ENCODE results near the gene NXPH3.
A peak's percentile ranks its signal among the peaks of the same experiment; 100 is the strongest.
"Not testable (repeated sequence)": the region's sequence is repeated elsewhere in the genome, so short reads cannot be mapped to it uniquely, and the experiment has no call there.

Gene NXPH3
- long read RNA-seq, donor 1, result 0 reads
- long read RNA-seq, donor 2, partial matches to known transcripts, result 0 of 1 reads
- long read RNA-seq, donor 2, other reads (novel, unspliced or antisense), result 0 of 1 reads
- long read RNA-seq, donor 3, result 0 reads
- long read RNA-seq, donor 4, full-length matches to known transcripts, result 1 of 1 reads
- long read RNA-seq, donor 4, partial matches to known transcripts, result 0 of 1 reads
- long read RNA-seq, donor 4, other reads (novel, unspliced or antisense), result 0 of 1 reads
- long read RNA-seq, donor 5, full-length matches to known transcripts, result 2 of 2 reads
- long read RNA-seq, donor 5, partial matches to known transcripts, result 0 of 2 reads
- long read RNA-seq, donor 5, other reads (novel, unspliced or antisense), result 0 of 2 reads
- long read RNA-seq, donor 6, full-length matches to known transcripts, result 2 of 2 reads
- long read RNA-seq, donor 6, partial matches to known transcripts, result 0 of 2 reads
- long read RNA-seq, donor 6, other reads (novel, unspliced or antisense), result 0 of 2 reads
- long read RNA-seq, donor 7, result 0 reads
- long read RNA-seq, donor 8, full-length matches to known transcripts, result 4 of 4 reads
- long read RNA-seq, donor 8, partial matches to known transcripts, result 0 of 4 reads
- long read RNA-seq, donor 8, other reads (novel, unspliced or antisense), result 0 of 4 reads

DNA sequence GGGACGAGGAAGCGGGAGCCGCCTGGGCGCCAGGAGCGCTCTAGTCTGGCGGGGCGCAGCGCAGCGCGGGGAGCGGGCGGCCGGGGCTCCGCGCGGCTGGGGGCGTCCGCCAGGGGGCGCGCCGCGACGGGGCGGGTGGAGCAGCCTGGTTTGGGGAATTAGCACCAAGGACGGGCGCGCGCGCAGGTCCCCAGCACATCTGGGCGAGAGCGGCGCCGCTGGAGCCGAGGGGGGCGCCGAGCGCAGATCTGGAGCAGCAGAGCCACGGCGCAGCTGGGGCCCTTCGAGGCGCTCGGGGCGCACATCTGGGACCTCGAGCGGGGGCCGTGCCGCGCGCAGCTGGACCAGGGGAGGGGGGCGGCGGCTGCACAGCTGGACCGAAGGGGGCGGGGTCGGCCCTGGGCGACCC is at the start of gene NXPH3:
NXPH3 (plus strand) TSS at position 193 of the 409 bp plus-strand sequence. CDS start 349 bp downstream, outside the sequence.
- DNase-seq, result peak; percentile 58

DNA sequence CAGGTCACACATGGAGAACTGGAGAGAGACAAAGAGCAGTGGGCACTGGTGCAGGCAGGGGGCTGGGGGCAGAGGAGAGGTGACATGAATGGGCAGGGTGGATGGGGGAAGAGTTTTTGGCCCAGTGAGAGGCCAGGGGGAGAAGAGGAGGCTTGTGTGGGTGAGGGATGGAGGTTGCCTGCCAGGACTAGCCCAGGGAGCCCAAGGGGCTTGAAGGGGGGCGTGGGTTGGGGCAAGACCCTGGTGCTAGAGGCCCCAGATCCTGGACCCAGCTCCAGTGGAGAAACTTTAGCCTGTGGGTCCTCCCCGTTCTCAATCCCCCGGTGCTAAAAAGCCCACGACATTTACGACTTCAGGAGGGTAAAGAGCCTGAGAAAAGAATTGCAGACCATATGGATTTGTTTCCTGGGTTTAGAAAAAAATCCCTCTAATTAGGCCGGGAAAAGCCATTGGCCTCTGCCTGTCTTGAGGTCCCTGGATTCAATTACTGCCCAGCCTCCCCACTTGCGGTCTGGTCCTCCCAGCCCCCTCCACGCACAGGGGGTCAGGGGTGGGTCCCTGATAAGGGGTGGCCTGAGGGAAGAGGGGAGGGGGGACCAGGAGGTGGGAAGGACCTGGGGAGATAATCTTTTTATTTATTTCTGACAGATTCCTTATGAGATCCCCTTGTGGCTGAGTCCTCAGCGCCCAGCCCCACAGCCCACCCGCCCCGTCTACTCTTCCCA is 47.6 kb upstream of the NXPH3 start:
- DNase-seq, result no peak

DNA sequence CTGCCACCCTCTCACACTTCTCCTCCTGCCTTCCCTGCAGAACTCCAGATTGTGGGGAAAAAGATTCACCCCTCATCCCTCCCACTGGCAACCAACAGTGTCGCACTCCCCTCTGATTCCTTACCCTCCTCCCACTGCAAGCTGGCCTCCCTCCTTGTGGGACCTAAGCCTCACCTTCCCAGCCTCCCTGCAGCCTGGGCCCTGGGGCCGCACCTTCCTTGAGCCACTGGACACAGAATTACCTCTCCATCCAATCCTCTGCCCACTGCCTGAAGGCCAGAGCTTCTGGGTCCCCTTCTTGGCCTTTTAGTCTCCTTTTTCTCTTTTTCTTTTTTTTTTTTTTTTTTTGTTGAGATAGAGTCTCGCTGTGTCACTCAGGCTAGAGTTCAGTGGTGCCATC is 46.7 kb upstream of the NXPH3 start:
- no peak for DNase-seq

DNA sequence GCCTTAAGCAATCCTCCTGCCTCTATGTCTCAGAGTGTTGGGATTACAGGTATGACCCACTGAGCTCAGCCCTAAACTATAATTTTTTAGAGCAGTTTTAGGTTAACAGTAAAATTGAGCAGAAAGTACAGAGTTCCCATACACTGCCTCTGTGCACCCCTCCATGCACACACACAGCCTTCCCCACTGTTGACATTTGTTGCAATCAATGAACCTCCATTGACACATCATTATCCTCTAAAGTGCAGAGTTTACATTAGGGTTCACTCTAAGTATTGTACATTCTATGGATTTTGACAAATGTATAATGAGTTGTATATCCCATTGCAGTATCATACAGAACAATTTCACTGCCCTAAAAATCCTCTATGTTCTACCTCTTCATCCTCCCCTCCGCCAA is 45.6 kb upstream of the NXPH3 start:
- DNase-seq, result no peak

DNA sequence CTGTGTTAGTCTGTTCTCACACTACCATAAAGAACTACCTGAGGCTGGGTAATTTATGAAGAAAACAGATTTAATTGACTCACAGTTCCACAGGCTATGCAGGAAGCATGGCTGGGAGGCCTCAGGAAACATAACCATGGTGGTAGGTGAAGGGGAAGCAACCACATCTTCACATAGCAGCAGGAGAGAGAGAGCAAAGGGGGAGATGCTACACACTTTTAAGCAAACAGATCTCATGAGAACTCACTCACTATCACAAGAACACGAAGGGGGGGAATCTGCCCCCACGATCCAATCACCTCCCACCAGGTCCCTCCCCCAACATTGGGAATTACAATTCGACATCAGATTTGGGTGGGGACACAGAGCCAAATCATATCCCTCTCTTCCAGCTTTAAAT is 31.8 kb upstream of the NXPH3 start:
- DNase-seq, result no peak

DNA sequence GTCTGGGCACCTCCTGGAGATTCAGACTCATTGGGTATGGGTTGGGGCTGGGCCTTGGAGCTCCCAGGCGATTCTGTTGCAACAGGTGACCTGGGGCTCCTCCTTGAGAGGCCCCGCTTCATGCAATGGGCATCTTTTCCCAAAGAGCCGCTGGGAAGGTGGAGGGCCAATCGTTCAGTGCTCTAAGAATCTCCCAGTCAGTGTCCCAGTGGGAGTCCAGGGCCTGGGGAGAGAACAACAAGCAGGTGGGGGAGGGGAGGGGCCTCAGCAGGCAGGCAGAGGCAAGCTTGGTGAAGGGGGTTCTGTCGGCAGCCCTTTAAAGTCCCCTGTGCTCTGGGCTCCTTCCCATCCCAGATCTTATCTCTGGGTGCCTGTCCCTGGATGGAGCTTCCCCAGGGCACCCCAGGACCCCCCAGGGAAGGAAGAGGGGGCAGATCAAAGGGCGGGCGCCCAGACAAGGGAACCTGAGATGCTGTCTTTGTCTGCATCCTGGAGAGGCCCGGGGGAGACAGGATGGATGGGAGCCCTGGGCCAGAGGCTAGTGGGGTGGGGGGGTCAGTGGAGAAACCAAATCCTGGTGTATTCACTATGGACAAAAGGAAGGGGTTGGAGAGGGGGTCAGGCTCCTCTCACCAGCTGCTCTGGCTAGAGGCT is 30.5 kb upstream of the NXPH3 start:
- no peak for DNase-seq

DNA sequence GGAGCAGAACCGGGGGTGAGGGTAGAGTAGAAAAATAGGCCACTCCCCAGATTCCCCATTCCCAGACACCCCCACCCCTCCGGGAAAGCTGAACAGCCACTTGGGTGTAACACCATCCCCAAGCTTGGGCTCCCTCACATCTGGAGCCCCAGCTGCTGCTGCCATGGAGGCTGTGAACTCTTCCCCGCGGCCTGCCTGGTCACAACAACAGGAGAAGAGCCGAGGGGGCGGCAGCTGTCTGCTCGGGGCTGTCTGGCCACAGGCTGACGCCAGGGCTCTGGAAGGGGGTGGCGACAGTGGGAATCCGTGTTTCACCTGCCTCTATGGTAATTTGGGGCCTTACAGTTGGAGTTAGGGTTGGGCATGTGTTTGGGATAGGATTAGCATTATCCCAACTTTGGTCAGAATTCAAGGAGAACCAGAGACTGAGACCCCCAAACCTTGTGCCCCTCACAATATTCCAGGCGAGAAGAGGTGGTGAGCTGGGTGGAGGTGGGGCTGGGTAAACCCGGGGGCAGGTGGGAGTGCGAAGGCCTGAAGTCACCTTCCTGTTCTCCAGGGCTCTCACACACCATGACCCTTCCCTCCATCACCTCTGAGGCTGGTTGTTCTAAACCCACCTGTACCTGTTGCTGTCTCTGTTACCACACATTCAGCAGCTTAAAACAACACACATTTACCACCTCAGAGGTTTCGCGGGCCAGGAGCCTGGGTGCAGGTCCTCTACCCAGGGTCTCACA is 29.7 kb upstream of the NXPH3 start:
- DNase-seq, result no peak

DNA sequence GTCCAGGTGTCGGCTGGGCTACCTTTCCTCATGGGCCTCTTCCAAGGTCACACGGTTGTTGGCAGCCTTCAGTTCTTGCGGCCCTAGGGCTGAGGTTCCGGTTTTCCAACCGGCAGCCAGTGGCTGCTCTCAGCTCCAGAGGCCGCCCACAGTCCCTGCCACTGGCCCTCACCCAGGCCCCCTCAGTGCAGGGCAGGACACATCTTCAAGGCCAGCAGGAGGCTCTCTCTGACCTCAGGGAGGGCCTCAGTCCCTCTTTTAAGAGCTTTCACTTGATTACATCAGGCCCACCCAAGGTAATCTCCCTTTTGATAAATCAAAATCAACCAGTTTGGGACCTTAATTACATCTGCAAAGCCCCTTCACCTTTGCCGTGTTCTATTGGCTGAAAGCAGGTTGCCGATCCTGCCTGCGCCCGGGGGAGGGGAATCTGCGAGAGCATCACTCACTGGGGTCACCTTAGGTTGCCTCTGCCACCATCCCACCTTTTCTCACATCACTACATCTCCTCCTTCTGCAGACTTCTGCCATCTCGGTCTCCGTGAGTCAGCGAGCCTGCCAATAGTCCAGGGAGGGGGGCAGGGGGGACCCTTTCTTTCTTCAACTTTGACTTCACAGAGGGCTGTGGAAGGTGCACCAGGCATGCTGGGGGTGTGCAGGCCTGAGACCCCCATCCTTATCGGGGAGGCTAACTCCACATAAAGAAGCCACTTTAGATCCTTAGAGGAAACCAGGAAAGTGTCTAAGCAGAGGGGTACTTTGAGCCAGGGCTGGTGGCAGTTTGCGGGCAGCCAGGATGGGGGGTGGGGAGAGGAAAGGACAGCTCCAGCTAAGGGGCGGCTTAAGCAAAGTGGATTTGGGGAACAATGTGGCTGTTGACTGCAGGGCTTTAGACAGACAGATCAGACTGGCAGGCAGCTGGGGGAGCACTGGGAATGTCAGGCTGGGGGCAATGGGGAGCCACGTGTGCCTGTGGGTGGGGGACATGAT is 28.8 kb upstream of the NXPH3 start:
- DNase-seq, result no peak

DNA sequence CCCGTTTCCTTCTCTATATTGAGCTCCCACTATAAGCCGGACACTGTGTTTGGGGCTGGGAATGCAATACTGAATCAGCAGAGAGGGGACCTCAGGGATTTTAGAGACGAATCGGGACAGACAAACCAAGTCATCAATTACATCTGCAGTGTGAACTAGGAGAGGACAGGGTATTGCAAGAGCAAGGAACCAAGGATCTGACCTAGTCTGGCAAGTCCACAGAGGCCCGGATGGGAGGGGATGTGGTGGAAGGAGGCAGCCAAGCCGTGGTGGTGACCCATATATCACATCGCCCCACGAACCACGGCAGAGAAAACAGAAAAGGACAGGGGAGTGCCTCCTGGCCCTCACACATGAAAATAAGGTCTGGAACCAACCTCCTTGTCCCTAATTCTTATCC is 28.1 kb upstream of the NXPH3 start:
- no peak for DNase-seq

DNA sequence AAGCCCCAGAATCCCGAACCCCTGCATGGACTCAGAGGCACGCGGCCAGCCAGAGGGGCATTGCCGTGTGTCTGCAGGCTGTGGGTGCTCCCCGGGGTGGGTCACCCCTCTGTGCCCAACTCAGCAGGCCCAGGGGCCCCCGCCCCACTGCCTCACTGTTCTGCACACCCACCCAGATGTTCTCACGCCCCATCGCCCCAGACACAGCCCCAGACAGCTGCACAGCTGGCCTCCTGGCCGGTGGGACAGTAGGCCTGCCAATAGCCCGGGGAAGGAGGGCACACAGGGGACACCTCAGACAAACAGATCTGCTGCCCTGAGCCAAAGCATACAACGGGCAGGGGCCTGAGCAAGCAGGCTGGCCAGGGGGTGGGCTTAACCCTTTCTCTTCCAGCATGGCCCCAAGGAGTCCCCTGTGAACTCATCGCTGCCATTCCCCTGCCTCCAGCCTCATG is 27.6 kb upstream of the NXPH3 start:
- no peak for DNase-seq

DNA sequence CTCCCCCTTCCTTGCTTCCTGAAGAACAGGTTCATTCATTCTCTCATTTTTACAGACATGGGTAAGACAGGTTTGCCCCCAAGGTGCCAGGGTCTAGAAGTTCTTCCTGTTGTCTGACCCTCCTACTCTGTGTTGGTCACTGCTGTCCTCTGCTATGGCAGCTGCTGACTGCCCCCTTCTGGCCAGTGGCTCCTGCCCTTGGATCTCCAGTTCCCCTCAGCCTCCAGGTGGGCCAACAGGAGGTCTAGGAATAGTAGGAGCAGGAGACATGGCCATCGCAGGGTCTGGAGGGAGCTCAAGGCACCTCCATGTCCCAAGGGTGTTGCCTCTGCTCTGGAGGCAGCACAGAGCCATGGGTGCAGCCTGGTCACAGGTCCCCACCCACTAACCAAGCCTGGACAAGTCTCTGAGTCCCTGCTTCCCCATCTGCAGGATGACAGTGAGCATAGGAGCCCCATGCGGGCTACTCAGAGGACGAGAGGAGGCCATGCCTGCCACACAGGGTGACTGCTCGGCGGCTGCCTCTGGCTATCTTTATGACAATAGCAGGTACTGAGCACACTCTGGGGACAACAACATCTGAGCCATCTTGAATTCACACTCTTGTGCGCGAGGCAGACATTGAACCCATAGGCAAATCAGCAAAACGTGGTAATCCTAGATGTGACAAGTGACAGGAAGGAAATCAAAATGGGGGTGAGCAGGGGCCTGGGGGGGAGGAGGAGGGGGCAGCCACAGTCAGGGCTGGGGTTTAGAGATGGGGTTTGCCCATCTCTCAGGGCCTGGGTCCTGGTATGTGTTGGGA is 27.0 kb upstream of the NXPH3 start:
- DNase-seq, result no peak

DNA sequence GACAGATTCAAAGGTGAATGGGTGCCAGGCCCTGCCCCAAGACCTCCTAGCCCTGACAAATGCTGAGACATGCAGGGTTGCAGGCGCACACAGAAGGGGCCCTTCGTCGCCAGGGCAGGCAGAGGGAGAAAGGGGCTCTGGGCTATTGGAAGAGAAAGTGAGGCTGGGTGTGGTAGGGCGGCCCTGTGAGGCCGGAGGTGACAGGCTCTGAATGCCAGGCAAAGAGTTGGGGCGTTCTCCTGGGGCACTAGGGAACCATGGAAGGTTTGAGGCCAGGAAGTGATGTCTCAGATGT is 26.4 kb upstream of the NXPH3 start:
- no peak for DNase-seq

DNA sequence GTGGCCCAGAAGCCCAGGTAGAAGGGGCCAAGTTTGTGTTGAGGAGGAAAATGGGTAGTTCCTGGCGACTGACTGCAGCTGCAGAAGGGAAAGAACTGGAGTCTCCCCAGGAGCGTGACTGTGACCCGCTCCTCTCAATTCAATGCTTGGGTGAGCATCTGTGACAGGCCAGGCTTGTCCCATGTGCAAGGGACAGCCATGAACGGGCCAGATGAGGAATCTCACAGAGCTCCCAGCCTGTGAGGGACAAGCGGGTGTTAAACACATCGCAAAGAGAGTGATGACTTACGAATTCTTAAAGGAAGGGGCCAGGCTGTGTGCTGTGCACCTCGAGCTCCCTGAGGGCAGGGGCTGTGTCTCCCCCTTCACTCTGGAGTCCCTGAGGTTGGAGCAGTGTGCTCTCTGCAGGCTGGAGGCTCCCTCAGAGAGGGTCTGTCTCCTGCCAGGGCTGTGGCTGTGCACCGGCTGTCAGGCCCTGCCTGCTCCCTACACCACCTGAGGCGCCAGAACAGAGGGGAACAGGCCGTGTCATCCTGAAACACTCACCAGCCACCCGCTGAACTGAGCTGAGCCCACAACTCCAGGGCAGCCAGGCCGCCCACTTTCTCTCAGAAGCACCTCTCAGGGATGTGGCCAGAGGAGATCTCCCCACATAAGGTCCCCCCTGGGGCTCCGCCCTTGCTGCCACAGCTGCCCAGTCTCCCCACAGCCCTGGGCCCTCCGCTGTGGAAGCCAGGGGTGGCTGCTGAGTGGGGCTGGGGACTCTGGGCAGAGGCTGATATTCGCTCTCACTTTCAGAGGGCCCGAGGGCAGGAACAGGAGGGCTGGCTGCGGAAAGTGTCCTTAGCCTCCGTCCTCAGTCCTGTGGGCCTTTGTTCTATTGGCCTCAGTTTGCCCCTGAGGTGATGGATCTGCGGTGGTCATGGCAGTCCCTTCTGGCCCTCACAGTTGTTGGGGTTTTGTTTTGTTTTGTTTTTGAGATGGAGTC is 25.7 kb upstream of the NXPH3 start:
- DNase-seq, result no peak

DNA sequence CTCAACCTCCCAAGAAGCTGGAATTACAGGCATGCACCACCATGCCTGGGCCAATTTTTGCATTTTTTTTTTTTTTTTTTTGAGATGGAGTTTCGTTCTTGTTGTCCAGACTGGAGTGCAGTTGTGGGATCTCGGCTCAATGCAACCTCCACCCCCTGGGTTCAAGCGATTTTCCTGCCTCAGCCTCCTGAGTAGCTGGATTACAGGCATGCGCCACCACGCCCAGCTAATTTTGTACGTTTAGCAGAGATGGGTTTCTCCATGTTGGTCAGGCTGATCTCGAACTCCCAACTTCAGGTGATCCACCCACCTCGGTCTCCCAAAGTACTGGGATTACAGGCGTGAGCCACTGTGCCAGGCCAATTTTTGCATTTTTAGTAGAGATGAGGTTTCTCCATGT is 24.9 kb upstream of the NXPH3 start:
- not testable (repeated sequence) for DNase-seq

DNA sequence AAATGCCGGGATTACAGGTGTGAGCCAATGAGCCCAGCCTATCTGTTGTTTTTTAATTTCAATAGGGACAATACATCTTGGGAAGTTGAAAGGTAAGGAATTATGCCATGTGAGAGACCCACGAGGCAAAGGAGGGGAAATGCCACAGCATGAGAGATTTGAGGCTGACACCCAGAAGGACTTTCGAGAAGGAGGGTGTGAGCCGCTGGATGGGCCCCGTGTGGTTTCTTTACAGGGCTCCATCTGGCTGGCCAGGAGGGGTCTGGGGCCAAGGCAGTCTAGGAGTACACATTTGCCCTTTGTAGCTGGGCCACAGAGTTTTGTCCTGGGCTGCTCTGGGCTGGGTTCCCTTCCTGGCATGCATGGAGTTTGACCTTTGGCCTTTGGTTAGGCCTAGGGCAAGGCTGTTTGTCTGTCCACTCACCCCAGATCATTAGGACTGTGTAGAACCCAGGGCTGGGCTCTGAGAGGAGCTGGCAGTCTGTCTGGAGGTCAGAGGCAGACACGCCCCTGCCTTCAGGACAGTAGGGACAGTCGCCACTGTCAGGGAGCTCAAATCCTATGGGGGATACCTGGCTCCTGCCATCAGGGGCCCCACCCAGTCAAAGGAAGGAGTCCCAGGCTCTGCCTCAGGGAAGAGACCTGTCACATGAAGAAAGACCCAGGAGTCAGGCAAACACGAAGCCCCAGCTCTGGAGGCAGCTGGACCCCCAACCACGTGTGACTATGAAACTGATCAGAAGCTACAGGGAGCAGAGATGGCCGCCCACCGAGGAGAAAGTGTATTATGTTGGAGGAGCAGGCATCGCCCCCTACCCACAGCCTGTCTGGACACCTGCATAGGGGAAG is 24.2 kb upstream of the NXPH3 start:
- DNase-seq, result no peak

DNA sequence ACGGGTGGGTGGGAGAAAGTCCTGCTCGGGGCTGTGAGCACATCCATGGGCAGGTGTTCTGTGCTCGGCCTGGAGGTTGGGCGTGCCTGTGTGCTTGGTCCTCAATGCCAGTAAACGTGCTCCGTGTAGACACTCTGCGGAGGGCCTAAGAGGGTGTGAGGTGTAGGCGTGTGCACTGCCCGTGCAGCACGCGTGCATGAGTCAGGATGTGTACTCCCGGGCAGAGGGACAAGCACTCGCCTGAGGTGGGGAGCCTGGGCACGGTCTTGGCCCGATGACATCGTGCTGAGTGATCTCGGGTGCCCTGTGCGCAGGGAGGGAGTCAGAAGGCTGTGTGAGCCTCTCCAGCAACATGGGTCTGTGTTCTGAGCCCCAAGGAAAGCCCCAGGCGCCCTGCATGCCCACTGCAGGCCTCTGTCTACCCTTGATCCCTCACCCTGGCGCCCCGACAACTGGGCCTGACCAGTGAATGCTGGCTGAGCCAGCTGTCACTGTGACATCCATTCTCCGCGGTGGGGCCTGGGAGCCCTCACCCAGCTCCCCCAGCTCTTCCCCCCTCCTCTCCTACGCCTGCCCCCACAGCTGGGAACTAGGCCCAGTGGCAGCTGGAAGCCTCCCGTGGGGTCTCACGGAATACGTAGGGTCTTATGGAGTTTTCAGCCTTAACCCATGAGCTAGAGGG is 23.5 kb upstream of the NXPH3 start:
- no peak for DNase-seq

DNA sequence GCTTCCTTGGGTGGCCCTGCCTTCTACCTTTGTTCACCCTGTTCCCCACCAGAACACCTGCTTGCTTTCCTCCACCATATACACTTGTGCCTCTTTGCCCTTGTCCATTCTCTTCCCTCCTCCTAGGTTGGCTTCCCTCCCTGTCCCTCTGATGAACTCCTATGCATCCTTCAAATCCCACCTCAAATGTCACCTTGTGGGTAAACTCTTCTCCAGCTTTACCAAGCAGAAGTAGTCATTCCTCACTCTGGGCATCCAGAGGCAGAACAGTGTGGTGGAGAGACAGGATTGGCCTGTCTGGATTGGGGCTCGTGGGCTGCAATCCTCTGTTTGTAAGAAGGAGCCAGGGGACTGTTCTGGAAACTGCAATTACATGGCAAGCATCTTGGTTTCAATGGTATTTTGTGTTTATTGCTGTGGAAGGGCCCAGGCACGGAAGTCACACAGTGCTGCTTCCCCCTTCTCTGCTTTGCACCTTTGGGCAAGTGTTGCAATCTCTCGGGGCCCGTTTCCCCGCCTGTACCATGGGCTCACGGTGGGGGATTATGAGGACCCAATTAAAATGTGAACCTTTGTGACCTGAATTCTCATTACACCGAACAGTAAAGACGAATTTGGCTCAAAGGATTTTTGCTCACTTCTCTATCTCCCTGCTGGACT is 21.9 kb upstream of the NXPH3 start:
- DNase-seq, result no peak

All from right kidney (tissue), 9 donors.